GM10266 (cell line): ENCODE measurements around the gene CSMD2.

Experiments
- DNase-seq: peaks from one replicate; pipeline ENCODE4 v3.0.0; 2012; ENCODE audit errors: extremely low spot score
- TF ChIP-seq, protein P1 (sequence below): IDR thresholded peaks from 2 replicates; pipeline ENCODE4 v1.5.1; 2012; ENCODE audit warnings: mild to moderate bottlenecking, low read depth; ENCODE audit not compliant: control insufficient read depth, insufficient read depth; ENCODE audit errors: missing control alignments

The CSMD2 gene

DNA sequence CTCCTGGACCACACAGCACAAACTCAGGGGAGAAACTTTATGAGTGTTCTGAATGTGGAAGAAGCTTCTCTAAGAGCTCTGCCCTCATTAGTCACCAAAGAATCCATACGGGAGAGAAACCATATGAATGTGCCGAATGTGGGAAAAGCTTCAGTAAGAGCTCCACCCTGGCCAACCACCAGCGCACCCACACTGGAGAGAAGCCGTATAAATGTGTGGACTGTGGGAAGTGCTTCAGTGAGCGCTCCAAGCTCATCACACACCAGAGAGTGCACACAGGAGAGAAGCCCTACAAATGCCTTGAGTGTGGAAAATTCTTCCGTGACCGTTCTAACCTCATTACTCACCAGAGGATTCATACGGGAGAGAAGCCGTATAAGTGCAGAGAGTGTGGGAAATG, 670.1 kb downstream of the CSMD2 start:
- DNase-seq, result no peak
- TF ChIP-seq, protein P1, sequence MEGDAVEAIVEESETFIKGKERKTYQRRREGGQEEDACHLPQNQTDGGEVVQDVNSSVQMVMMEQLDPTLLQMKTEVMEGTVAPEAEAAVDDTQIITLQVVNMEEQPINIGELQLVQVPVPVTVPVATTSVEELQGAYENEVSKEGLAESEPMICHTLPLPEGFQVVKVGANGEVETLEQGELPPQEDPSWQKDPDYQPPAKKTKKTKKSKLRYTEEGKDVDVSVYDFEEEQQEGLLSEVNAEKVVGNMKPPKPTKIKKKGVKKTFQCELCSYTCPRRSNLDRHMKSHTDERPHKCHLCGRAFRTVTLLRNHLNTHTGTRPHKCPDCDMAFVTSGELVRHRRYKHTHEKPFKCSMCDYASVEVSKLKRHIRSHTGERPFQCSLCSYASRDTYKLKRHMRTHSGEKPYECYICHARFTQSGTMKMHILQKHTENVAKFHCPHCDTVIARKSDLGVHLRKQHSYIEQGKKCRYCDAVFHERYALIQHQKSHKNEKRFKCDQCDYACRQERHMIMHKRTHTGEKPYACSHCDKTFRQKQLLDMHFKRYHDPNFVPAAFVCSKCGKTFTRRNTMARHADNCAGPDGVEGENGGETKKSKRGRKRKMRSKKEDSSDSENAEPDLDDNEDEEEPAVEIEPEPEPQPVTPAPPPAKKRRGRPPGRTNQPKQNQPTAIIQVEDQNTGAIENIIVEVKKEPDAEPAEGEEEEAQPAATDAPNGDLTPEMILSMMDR, result no peak

DNA sequence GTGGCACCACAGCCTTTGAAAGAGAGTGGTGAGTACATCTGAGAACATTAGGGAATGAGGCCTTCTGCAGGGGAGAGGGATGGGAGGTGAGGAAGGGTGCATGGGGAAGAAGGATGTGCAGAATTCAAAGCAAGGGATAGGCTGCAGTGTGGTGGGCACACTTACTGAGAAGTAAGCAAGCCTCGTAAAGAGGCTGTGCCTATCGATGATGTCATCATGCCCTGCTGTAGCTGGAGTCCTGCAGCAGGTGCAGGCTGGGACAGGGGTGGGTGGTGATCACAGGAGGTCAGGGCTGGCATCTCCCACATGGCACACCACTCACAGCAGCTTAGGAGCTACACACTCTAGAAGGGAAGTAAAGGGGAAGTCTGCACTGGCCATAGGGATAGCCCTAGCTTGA, 676.4 kb downstream of the CSMD2 start:
- TF ChIP-seq, protein P1, result no peak

DNA sequence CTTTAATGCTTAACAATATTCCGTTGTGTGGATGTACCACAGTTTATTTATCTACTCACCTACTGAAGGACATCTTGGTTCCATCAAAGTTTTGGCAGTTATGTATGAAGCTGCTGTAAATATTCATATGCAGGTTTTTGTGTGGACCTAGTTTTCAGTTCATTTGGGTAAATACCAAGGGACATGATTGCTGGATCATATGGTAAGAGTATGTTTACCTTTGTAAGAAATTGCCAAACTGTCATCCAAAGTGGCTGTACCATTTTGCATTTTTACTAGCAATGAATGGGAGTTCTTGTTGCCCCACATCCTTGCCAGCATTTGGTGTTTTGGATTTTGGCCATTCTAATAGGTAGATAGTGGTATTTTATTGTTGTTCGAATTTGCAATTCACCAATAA, 682.6 kb downstream of the CSMD2 start:
- DNase-seq, result no peak
- TF ChIP-seq, protein P1, result no peak

More for the DNA sequence above, 676.4 kb downstream of the CSMD2 start:
- no peak for DNase-seq

DNA sequence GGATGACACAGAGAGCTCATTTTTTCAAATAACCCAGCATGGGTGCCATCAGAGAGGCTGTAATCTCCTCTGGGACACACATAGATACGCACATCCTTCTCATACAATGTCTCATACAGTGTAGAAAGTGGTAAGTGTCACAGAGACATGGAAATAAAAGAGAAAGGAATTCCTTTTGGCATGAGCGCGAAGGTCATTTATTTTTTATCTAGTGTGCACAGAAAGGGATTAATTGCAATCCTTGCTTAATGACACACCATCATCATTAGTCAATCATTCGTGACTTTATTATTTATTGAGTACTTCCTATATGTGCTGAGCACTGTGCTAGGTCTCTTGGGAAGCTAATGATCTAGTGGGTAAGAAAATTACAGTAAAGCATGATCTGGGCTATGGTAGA, 687.6 kb downstream of the CSMD2 start:
- TF ChIP-seq, protein P1, result no peak
- DNase-seq, result no peak

DNA sequence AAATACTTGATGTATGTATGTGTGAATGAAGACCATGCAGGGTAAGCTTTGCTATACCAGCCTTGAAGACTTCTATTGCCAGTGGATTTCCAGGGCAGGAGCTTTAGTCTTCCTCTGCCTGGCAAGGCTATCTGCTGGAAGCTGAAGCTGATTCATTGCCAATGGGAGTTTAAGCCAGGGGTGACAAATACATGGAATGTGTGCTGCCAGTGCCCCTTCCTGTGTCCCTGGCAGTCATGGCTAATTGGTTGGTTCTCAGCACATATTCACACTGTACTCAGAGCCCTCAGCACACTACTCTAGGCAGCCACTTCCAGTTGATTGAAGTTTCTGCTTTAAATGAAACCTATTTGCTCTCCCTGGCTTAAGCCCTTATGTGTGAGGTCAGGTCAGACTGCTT, 691.1 kb downstream of the CSMD2 start:
- no peak for DNase-seq
- TF ChIP-seq, protein P1, result no peak

DNA sequence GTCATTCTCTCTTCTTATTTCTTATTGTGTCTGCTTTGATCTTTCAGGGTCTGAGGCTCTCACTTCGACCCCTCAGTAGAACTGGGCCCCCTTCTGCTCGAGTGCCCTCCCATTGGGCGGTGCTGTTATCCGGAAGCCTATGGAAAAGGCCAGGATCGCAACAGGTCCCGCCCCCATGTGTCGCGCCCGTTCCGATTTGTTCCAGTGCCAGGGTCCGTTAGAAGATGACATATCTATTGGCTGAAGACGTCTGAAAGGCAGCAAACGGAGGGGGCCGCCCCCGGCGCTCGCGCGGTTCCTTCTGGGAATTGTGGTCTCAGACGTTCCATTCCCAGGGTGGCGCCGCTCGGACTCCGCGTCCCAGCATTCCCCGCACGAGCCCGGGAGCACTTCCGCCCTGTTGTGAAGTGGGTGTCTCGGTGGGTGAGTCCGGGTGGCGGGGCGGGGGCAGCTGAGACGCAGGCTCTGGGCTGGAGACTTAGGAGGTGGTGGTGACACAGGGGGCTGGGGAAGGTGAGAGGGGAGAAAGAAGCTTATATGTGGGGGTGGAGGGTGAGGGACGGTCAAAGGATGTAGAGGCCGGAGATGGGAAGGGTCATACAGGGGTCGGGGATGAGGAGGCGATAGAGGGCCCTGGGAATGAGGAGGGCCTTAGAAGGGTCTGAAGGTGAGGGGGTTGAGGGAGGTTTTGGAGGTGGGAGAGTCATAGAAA, 692.6 kb downstream of the CSMD2 start, which contains the start of gene ZSCAN20:
Gene ZSCAN20 (plus strand): TSS at position 377 of the 712 bp plus-strand sequence. CDS start 6,644 bp downstream, outside the sequence.
- TF ChIP-seq, protein P1, result no peak
- DNase-seq, result peak; percentile 85

DNA sequence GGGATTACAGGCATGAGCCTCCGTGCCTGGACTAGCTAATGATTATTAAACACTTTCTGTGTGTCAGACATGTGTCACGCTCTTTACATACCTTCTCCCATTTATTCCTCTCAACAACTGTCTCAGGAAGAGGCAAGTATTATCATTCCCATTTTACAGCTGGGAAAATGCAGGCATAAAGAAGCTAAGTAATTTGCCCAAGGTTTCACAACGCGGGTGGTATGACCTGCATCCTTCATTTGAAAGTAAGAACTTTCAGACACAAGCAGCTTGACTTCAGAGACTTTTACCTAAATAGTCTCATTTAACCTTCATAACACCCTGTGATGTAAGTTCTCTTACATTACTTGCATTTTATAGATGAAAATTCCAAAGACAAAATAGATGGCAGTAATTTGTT, 693.6 kb downstream of the CSMD2 start:
- TF ChIP-seq, protein P1, result no peak
- DNase-seq, result no peak
